HepG2 (cell line): ENCODE data around the gene NBPF1. TPM values are rescaled to one million over a fixed set of nuclear protein-coding genes. Genes with fewer than 3 reads are reported as not detected.

Experiments
- CBFB ChIP-seq: sonication (generic); formaldehyde crosslinking; IDR thresholded peaks from 2 replicates; pipeline ENCODE4 v1.4.0; 2020; ENCODE audit warnings: missing genetic modification reagents
- CEBPB ChIP-seq: IDR thresholded peaks from 2 replicates; pipeline ENCODE4 v1.6.1; 2011; ENCODE audit warnings: low read depth, low read length, improper control_type of control experiment, borderline replicate concordance
- ESRRA ChIP-seq: sonication (generic); formaldehyde crosslinking; IDR thresholded peaks from 2 replicates; pipeline ENCODE4 v1.5.1; 2020; ENCODE audit warnings: mild to moderate bottlenecking, low read depth, missing genetic modification reagents
- HDAC2 ChIP-seq: sonication (generic); formaldehyde crosslinking; IDR thresholded peaks from 2 replicates; pipeline ENCODE4 v1.4.0; 2020; ENCODE audit warnings: missing genetic modification reagents
- IRX3 ChIP-seq: sonication (generic); formaldehyde crosslinking; IDR thresholded peaks from 2 replicates; pipeline ENCODE4 v1.8.1; 2023; ENCODE audit warnings: mild to moderate bottlenecking, low read depth, missing genetic modification reagents, borderline replicate concordance
- KDM2A ChIP-seq: sonication (generic); formaldehyde crosslinking; IDR thresholded peaks from 2 replicates; pipeline ENCODE4 v1.4.0; 2020; ENCODE audit warnings: low read depth, missing genetic modification reagents, borderline replicate concordance
- MZF1 ChIP-seq: sonication (generic); formaldehyde crosslinking; IDR thresholded peaks from 2 replicates; pipeline ENCODE4 v1.8.1; 2023; ENCODE audit warnings: mild to moderate bottlenecking, missing genetic modification reagents, borderline replicate concordance
- PAF1 ChIP-seq: IDR thresholded peaks from 2 replicates; pipeline ENCODE4 v1.6.1; 2016; ENCODE audit warnings: missing genetic modification reagents, missing compliant biosample characterization
- PHF8 ChIP-seq: sonication (generic); formaldehyde crosslinking; IDR thresholded peaks from 2 replicates; pipeline ENCODE4 v1.5.0; 2020; ENCODE audit warnings: missing genetic modification reagents
- POLR2G ChIP-seq: fragments of 200-400 bp; formaldehyde crosslinking; IDR thresholded peaks from 2 replicates; pipeline ENCODE4 v1.6.1; 2018; ENCODE audit warnings: mild to moderate bottlenecking, low read depth, low read length, moderate library complexity
- TBX2 ChIP-seq: sonication (generic); formaldehyde crosslinking; IDR thresholded peaks from 2 replicates; pipeline ENCODE4 v1.5.0; 2020; ENCODE audit warnings: missing genetic modification reagents, mild to moderate bottlenecking, borderline replicate concordance
- TBX3 ChIP-seq: fragments of 450-650 bp; IDR thresholded peaks from 2 replicates; pipeline ENCODE4 v1.6.1; 2017; ENCODE audit warnings: antibody characterized with exemption, mild to moderate bottlenecking, inconsistent platforms, borderline replicate concordance
- ZBED4 ChIP-seq: sonication (generic); formaldehyde crosslinking; IDR thresholded peaks from 2 replicates; pipeline ENCODE4 v1.4.0; 2020; ENCODE audit warnings: missing genetic modification reagents, borderline replicate concordance
- ZC3H4 ChIP-seq: sonication (generic); formaldehyde crosslinking; IDR thresholded peaks from 2 replicates; pipeline ENCODE4 v1.4.0; 2020; ENCODE audit warnings: missing genetic modification reagents, borderline replicate concordance
- ZNF557 ChIP-seq: sonication (generic); formaldehyde crosslinking; IDR thresholded peaks from 2 replicates; pipeline ENCODE4 v1.4.0; 2020; ENCODE audit warnings: missing genetic modification reagents
- ZNF605 ChIP-seq: sonication (generic); formaldehyde crosslinking; IDR thresholded peaks from 2 replicates; pipeline ENCODE4 v1.8.0; 2022; ENCODE audit warnings: mild to moderate bottlenecking, missing genetic modification reagents
- ZNF777 ChIP-seq: sonication (generic); formaldehyde crosslinking; IDR thresholded peaks from 2 replicates; pipeline ENCODE4 v1.4.0; 2020; ENCODE audit warnings: missing genetic modification reagents
- ZSCAN25 ChIP-seq: sonication (generic); formaldehyde crosslinking; IDR thresholded peaks from 2 replicates; pipeline ENCODE4 v1.8.0; 2022; ENCODE audit warnings: mild to moderate bottlenecking, missing genetic modification reagents
- polyA plus RNA-seq, 8 experiments: library from polyadenylated mRNA; depleted of rRNA in 3 of 8; stranded (reverse) in 7 of 8; unstranded in 1 of 8; fragments of >200 nt; fragmentation: Illumina TruSeq in 4 of 8; extraction: Trizol in 4 of 8; gene quantifications; 2 replicates each; pipeline versions ENCODE4 v1.2.1 to v1.2.3, GENCODE V29; 2011 to 2016; ENCODE audit warnings: low read depth in 4 of 8, missing spikeins in 1 of 8, mixed read lengths in 1 of 8; ENCODE audit not compliant: insufficient read depth in 1 of 8
- total RNA-seq, 5 experiments: library from RNA; depleted of rRNA; stranded (reverse); fragments of >200 nt; fragmentation: Illumina TruSeq; extraction: Trizol; gene quantifications; 2 replicates each; pipeline ENCODE4 v1.2.3, GENCODE V29; 2016; ENCODE audit warnings: low read depth in 1 of 5
- TF ChIP-seq, protein P1 (sequence below): sonication (generic); formaldehyde crosslinking; IDR thresholded peaks from 2 replicates; pipeline ENCODE4 v1.8.1; 2023; ENCODE audit warnings: missing genetic modification reagents, inconsistent platforms, borderline replicate concordance
- TF ChIP-seq, protein P2 (sequence below): IDR thresholded peaks from 2 replicates; pipeline ENCODE4 v1.6.1; 2016; ENCODE audit warnings: low read depth
- TF ChIP-seq, protein P3 (sequence below): sonication (generic); formaldehyde crosslinking; conservative IDR thresholded peaks from 2 replicates; pipeline ENCODE4 v1.8.0; 2022; ENCODE audit warnings: mild to moderate bottlenecking, moderate library complexity, missing genetic modification reagents

Gene NBPF1
- total and polyA plus RNA-seq, 2 of the 13 experiments (the other 11 are each of a cell fraction or from before 2014, with no cell fraction given), result 30.3 to 35.6 TPM

- TF ChIP-seq ZSCAN25, result peak; percentile 78; the same call in 1 of the 2 replicates
- TF ChIP-seq, protein P1, sequence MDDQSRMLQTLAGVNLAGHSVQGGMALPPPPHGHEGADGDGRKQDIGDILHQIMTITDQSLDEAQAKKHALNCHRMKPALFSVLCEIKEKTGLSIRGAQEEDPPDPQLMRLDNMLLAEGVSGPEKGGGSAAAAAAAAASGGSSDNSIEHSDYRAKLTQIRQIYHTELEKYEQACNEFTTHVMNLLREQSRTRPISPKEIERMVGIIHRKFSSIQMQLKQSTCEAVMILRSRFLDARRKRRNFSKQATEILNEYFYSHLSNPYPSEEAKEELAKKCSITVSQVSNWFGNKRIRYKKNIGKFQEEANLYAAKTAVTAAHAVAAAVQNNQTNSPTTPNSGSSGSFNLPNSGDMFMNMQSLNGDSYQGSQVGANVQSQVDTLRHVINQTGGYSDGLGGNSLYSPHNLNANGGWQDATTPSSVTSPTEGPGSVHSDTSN (CRISPR knock-in tag), result peak; percentile 76; the same call in 1 of the 2 replicates
- peak; percentile 96 for TF ChIP-seq ZNF605 (CRISPR knock-in tag)
- peak; percentile 35; the same call in 1 of the 2 replicates for TF ChIP-seq ZNF777 (CRISPR knock-in tag)
- TF ChIP-seq PHF8 (CRISPR knock-in tag), result peak; percentile 84
- TF ChIP-seq ESRRA (CRISPR knock-in tag), result peak; percentile 85; the same call in 1 of the 2 replicates
- 0 out of 2 replicates have a peak, but pooled peaks have one; percentile 40 for TF ChIP-seq KDM2A (CRISPR knock-in tag)
- TF ChIP-seq TBX3, result peak; percentile 30; the same call in 1 of the 2 replicates
- TF ChIP-seq POLR2G, result peak; percentile 96
- TF ChIP-seq, protein P2, sequence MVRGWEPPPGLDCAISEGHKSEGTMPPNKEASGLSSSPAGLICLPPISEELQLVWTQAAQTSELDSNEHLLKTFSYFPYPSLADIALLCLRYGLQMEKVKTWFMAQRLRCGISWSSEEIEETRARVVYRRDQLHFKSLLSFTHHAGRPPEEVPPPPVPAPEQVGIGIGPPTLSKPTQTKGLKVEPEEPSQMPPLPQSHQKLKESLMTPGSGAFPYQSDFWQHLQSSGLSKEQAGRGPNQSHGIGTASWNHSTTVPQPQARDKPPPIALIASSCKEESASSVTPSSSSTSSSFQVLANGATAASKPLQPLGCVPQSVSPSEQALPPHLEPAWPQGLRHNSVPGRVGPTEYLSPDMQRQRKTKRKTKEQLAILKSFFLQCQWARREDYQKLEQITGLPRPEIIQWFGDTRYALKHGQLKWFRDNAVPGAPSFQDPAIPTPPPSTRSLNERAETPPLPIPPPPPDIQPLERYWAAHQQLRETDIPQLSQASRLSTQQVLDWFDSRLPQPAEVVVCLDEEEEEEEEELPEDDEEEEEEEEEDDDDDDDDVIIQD, result peak; percentile 94
- TF ChIP-seq TBX2 (CRISPR knock-in tag), result peak; percentile 89
- TF ChIP-seq IRX3, result peak; percentile 89
- peak; percentile 68; the same call in 1 of the 2 replicates for TF ChIP-seq CBFB (CRISPR knock-in tag)
- TF ChIP-seq PAF1 (CRISPR knock-in tag), result peak; percentile 45; the same call in 1 of the 2 replicates
- TF ChIP-seq MZF1 (CRISPR knock-in tag), result peak; percentile 91; the same call in 1 of the 2 replicates
- peak; percentile 88 for TF ChIP-seq CEBPB
- TF ChIP-seq ZBED4 (CRISPR knock-in tag), result peak; percentile 97
- TF ChIP-seq HDAC2, result peak; percentile 91
- TF ChIP-seq, protein P3, sequence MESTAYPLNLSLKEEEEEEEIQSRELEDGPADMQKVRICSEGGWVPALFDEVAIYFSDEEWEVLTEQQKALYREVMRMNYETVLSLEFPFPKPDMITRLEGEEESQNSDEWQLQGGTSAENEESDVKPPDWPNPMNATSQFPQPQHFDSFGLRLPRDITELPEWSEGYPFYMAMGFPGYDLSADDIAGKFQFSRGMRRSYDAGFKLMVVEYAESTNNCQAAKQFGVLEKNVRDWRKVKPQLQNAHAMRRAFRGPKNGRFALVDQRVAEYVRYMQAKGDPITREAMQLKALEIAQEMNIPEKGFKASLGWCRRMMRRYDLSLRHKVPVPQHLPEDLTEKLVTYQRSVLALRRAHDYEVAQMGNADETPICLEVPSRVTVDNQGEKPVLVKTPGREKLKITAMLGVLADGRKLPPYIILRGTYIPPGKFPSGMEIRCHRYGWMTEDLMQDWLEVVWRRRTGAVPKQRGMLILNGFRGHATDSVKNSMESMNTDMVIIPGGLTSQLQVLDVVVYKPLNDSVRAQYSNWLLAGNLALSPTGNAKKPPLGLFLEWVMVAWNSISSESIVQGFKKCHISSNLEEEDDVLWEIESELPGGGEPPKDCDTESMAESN (CRISPR knock-in tag), result peak; percentile 42; the same call in 1 of the 2 replicates
- peak; percentile 98 for TF ChIP-seq ZNF557
- peak; percentile 90 for TF ChIP-seq ZC3H4 (CRISPR knock-in tag)
Observed at GRCh38 chr1:16645271-16646060, 32.1 kb upstream of the NBPF1 start (continued).
